ENCODE measurements around the gene FKBP4.

Gene FKBP4

GRCh38 chr12:2853626-2854025, 58.9 kb downstream of the FKBP4 start:
- Histone ChIP-seq H3K36me3 (ENCODE audit: control insufficient read depth in 2 of 2, insufficient read depth in 2 of 2, low read length in 2 of 2) (no peaks in the 10 kb centered on the region), H3K27me3 (ENCODE audit: control insufficient read depth in 1 of 2, insufficient read depth in 2 of 2, low read length in 2 of 2) (no peaks in the 10 kb centered on the region), H3K4me1 (ENCODE audit: control insufficient read depth, insufficient read depth, low read length) (peaks cover 4% of the 10 kb centered on the region), H3K4me3 (ENCODE audit: low read length in 2 of 2) (peak overlapping the region in 1 of 2 donors; percentile 49), H3K27ac (ENCODE audit: low read length) (no peak overlapping the region), H3K9ac (ENCODE audit: low read length in 2 of 2) (no peak overlapping the region), H3K9me3 (ENCODE audit: control insufficient read depth in 2 of 2, low read length in 2 of 2) (no peaks in the 10 kb centered on the region)

Data from stomach smooth muscle (tissue), 2 donors.